Astrocyte (in vitro differentiated cells and primary cell): ENCODE results near the gene MYOCOS.

Experiments
- EZH2 ChIP-seq: IDR thresholded peaks from 2 replicates; pipeline ENCODE4 v1.6.1; 2012; ENCODE audit warnings: mild to moderate bottlenecking, low read length, inconsistent platforms; ENCODE audit not compliant: insufficient read depth
- TF ChIP-seq, protein P1 (sequence below): IDR thresholded peaks from 2 replicates; pipeline ENCODE4 v1.5.1; 2011; ENCODE audit warnings: low read depth, mild to moderate bottlenecking, inconsistent platforms, low read length, moderate library complexity; ENCODE audit not compliant: insufficient read depth

DNA sequence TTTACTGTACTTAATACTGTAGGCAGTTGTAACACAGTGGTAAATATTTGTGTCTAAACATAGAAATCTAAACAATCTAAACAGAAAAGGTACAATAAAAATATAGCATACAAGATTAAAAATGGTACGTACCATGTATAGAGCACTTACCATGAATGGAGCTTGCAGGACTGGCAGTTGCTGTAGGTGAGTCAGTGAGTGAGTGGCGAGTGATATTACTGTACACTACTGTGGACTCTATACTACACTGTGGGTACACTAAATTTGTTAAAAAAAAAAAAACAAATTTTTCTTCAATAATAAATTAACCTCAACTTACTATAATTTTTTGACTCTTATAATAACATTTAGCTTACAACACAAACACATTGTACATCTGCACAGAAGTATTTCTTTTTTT, 39.5 kb upstream of the MYOCOS start:
- TF ChIP-seq, protein P1, sequence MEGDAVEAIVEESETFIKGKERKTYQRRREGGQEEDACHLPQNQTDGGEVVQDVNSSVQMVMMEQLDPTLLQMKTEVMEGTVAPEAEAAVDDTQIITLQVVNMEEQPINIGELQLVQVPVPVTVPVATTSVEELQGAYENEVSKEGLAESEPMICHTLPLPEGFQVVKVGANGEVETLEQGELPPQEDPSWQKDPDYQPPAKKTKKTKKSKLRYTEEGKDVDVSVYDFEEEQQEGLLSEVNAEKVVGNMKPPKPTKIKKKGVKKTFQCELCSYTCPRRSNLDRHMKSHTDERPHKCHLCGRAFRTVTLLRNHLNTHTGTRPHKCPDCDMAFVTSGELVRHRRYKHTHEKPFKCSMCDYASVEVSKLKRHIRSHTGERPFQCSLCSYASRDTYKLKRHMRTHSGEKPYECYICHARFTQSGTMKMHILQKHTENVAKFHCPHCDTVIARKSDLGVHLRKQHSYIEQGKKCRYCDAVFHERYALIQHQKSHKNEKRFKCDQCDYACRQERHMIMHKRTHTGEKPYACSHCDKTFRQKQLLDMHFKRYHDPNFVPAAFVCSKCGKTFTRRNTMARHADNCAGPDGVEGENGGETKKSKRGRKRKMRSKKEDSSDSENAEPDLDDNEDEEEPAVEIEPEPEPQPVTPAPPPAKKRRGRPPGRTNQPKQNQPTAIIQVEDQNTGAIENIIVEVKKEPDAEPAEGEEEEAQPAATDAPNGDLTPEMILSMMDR, result no peak
- no peak for TF ChIP-seq EZH2
